Right lung (tissue), 5 donors: ENCODE results near the gene EMC8. TPM values are rescaled to one million over a fixed set of nuclear protein-coding genes. Genes with fewer than 3 reads are reported as not detected.
A peak's percentile ranks its signal among the peaks of the same experiment; 100 is the strongest.

Source experiments
- DNase-seq, 2 donors: peaks; one replicate each; pipeline ENCODE4 v3.0.0-alpha.2; 2013
- polyA plus RNA-seq, 5 donors: library from polyadenylated mRNA; unstranded; fragments of 120-200 nt; gene quantifications; one replicate each; pipeline versions ENCODE4 v1.2.1 to v1.2.3, GENCODE V29; 2013; ENCODE audit warnings: inconsistent platforms in 1 of 5, low replicate concordance in 1 of 5; ENCODE audit not compliant: insufficient read length in 5 of 5, insufficient read depth in 1 of 5

Gene EMC8
- polyA plus RNA-seq, 5 donors = 21.7 to 32.4 (median 24.4) TPM

DNA sequence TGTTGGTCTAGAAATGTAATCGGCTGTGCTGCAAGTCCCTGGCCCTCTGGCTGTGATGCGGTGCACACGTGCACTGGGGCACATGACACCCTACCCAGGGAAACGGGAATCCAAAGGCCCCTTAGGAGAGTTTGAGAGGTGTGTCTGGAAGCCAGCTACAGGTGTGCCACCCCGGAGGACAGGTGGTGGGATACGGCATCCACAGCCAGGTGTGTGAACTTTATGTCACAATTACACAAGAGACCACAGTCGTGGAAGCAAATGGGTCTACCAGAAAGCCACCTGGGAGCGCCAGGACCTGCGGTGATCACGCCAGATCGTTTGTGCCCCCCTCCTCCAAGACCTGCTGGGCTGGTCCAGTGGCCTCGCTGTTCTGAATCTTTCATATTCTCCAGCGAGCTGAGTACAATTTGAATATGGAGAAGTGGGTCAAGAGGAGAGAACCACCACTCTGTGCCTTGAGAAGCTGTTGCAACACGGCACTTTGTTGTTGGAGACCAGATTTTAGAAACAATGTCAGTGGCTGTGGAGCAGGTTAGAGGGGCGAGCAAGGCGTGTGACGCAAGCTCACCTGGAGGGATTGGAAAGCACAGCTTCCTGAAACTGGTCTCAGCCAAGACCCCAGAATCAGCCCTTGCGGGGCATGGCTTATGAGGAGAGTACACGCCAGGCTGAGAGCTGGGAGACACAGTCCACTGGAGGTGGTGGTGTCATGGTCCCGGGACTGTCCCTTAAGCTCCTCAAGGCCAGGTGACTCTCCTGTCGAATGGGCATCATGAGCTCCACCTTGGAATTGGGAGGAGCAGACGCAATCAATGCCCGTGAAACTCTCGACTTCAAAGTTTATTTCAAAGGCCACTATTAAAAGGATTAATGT lies 37.6 kb upstream of the EMC8 start:
- DNase-seq = peak in 1 of 2 donors; percentile 31

GRCh38 chr16:85835956-85836705 lies 36.8 kb upstream of the EMC8 start:
- no peak for DNase-seq

DNA sequence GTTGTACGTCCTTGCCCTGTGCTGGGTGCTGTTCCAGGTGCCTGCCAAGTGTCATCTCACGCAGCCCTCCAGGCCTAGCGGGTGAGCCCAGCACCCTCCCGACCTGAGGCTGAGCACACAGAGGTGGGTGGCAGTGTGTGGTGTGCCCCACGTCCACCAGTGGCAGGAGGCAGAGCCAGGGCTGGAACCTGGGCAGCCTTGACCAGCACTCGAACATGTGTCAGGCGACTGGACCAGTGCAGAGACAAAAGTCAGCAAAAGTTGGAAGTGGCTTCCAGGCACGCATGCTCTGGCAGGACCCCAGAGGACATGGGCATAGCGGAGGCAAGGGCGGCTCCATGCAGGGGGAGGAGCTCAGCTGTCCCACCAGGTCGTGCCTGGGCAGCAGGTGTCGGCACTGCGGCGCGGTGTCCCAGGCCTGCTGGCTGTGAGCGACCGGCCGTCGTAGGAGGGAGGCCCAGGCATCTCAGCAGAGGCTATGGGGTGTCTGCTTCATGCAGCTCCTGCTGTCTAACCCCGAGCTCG lies 35.9 kb upstream of the EMC8 start:
- DNase-seq = no peak

DNA sequence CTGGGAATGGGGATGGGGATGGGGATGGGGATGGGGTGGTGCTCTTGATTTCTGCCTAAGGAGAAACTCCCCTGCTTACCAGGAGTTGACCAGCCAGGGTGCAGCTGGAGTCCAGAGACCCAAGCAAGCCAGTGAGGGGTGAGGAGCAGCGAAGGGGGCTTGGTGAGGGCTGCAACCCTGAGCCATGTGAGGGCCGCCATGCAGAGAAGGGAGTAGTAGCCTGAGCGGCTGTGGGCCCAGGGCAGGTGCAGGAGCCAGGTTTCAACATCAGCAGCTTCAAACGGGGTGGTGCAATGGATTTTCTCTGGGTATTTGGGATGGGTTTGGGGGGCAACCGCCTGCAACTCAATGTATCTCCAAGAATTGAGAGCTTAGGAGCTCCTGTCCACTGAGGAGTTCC lies 35.4 kb upstream of the EMC8 start:
- no peak for DNase-seq

- no peak for DNase-seq
These were observed 34.0 kb upstream of the EMC8 start for GRCh38 chr16:85833219-85833920.

- DNase-seq = no peak
These were observed 33.4 kb upstream of the EMC8 start for GRCh38 chr16:85832570-85833218.

GRCh38 chr16:85830821-85831220 lies 31.5 kb upstream of the EMC8 start:
- DNase-seq = no peak

- no peak for DNase-seq
These were observed 30.6 kb upstream of the EMC8 start for GRCh38 chr16:85829751-85830445.

GRCh38 chr16:85829171-85829719 lies 29.9 kb upstream of the EMC8 start:
- DNase-seq = no peak

DNA sequence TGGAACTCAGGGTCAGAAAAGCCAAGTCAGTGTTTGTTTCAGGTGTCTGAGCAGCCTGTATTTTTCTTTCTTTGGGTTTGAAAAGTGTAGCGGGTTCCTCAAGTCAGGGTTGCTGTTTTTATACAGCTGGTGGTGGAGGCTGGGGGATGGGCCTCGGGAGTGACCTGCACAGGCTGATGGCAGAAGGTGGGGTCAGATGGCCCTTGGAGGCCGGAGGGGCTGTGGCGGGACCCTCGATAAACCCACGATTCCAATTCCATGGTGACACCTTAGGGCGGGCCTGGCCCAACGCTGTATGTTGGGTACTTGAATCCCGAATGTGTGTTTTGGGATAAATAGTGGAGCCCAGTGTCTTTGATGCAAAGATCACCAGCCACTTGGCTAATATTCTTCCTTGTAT lies 28.8 kb upstream of the EMC8 start:
- no peak for DNase-seq

GRCh38 chr16:85826686-85827247 lies 27.4 kb upstream of the EMC8 start:
- DNase-seq = no peak

DNA sequence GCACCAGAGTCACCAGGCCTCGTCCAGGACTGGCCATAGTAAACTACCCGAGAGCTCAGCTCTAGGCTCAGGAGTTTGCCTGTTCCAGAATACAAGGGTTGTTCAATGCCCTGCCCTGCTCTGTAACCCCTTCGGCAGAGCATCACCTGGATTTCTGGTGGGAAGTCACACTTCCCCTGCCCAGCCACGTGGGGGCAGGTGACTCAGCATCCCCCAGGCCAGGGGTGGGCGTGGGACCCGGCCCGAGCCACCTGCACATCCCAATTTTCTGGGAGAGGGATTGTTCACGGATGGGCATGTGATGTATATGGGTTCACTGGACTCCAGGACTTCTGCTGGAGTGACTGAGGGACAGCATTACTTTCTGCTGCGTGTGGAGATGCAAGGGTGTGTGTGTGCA lies 26.0 kb upstream of the EMC8 start:
- DNase-seq = no peak

- no peak for DNase-seq
These were observed 25.1 kb upstream of the EMC8 start for GRCh38 chr16:85824161-85825135.

GRCh38 chr16:85823328-85823920 lies 24.1 kb upstream of the EMC8 start:
- DNase-seq = no peak

DNA sequence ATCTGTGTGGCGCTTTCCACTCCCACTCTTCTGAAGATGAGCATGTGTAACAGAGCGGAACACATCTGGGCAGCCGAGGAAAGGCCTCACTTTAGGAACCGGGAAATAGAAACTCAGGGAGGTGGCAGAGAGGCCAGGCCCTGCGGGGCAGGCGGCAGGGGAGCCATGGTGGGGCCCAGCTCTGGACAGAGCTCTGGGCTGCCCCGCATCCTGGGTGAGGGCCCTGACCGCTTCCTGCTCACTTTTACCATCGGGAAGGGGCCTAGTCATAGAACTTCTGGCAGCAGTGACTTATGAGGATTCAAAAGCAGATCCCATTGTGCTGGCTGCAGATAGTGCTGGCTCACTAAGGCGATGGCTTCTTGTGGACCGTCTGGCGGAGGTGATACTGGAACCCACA lies 22.8 kb upstream of the EMC8 start:
- no peak for DNase-seq

DNA sequence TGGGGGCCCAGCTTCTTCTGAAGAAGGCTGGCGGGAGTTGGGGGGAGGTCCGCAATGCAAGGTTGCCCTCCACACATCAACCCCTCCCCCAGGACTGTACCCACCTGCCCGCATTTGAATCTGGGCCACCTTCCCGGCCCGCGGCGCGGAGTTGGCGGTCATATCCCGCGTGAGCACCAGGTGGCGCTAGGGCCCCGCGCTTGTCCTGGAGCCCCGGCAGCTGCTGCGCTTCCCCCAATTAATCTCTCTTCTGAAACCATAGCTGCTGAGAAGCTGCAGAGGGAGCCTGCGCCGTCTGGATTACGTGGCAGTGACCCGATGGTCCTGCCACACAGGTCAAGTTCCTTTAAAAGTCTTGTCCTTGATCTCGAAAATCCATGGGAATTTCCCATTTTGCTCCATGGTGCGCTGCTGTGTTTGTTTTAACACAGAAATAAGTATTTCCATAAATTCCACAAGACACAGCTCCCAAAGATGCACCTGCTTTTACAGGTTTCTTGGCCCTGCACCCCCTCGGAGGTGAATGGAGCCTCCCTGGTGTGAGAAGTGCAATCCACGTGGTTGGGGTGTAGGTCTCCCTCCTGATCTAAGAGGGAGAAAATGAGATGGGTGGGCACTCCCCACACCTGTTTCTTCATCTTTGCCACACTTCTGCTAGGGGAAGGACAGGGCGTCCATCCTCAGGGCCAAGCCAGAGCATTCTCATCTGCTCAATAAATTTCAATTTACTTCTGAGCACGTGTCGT lies 22.2 kb upstream of the EMC8 start:
- DNase-seq = peak; percentile 71 to 79

DNA sequence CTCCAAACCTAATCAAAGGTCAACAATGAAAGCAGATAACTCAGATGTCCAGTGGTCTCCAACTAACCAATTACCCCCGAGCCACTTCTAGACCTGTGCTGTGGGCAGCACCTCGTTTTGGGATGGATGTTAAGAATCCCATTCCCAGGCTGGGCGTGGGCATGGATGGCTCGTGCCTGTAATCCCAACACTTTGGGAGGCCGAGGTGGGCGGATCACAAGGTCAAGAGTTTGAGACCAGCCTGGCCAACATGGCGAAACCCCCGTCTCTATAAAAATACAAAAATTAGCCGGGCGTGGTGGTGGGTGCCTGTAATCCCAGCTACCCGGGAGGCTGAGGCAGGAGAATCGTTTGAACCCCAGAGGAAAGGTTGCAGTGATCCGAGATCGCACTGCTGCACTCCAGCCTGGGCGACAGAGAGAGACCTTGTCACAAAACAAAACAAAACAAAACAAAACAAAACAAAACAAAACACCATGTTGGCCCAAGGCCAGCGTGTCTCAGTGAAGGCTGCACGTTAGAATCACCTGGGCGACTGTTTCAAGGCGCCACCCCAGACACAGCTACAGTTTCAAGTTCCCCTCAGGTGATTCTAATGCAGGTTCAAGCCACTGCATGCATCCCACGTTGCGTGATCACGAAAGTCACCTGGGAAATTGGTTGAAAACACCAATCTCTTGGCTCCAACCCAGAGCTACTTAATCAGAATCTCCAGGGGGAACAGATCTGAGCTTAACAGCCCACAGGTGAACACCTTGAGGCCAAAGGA lies 21.4 kb upstream of the EMC8 start:
- DNase-seq = no peak
